Stimulated activated naive CD8-positive, alpha-beta T cell treated with anti-CD3 and anti-CD28 coated beads, Interleukin-15, Interleukin-2, amounts not matched to agents 100 U/mL and 50 U/mL, for 24 hours (primary cell): ENCODE results near the gene RAVER1.

ENCODE experiments used
- ATAC-seq: fragments of 150-1000 bp; cut with Tn5 transposase; one replicate; pipeline ENCODE4 v1.10.0; 2021
- DNase-seq: peaks from one replicate; pipeline ENCODE4 v3.0.0; 2021

Gene RAVER1

DNA sequence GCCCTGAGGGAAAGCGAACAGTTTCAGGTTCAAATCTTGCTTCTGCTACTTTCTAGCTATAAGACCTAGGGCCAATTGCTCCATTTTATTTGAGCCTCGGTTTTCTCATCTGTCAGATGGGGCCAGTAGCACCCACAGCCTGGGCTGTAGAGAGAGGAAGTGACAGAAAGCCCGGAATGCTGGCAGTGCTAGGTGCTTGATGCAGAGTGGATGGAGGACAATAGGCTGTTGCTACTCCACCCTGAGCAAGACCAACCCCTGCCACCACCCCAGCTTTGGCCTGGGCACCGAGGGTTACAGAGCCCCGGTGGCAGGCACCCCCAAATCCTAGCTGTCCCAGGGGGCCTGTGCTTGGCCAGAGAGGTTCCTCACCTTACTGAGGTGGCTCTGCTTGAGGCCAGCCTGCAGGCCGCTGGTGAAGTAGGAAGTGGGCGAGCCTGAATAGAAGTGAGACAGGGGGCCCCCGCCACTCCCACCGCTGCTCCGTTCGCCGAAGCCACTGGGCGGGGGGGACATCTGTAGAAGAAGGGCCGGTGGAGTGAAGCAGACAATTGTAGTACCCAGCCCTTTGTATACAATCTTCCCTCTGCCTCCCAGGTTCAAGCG lies 15.4 kb downstream of the RAVER1 start:
- ATAC-seq: no peak
- no peak for DNase-seq

DNA sequence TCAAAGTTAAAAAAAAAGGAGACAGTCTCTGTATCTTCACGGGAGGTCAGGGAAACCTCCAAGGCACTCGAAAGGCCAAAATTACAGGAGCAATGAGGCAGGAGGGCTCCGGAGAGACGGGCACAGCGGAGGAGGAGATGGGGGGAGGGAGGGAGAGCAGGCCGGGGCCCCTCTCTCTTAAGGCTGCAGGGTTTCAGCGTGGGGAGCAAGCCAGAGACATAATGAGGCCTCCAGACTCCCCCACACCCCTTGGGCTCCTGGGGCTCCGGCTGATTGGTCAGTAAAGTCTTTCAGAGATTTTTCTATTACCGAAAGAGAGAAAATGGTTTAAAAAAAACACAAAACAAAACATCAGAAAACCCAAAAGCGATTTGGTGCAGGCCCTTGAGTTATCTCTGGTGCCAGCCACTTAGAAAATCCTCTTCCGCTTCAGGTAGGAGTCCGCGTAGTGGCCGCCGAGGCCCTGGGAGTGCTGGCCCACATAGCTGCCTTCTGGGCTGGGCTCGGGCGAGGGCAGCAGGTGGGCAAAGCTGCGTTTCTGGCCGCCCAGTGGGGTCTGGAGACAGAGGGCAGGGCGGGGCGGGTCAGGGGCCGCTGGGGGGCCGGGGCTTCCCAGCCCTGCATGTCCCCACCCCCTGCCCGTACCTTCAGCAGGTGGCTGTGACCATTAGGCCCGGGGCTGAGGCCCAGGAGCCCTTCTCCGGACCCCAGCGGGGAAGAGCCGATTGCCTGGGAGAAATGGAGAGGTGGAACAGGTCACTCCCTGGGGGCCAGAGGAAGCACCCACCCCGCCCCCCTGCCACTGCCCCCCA lies 16.1 kb downstream of the RAVER1 start:
- no peak for DNase-seq
- no peak for ATAC-seq

DNA sequence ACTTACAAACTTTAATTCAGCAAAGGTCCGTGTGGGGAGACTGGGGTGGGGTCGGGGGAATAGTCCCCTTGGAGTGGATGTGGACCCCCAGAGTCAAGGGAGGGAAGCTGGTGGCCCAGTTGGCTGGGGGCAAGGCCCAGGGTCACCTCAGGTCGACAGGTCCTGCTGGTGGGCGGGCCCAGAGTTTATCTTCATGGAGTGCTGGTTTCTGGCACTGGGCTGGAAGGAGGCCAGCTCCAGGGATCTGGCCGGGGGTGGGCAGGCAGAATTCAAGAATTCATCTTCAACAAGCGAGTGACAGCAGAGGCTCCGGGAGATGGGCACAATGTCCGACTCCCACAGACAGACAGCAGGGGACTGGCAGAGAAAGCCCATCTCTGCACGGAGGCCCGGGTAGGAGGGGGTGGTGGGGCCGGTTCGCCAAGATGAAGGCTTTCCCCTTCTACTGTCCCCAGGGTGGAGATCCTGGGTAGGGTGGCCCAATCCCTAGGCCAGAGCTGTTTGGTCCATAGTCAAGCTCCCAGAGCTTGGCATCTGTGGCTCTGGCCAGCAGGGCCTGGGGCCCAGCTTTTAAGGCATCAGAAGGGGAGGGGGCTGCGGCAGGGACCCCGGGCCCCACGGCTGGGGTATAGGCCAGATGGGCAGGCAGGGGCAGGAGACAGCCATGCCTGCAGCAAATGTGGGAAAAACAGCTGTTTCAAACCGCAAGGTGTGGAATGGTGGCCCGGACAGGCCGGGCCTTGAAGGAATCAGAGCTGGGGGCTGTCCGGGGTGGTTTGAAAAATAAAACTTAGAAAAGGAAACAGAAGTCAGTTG lies 16.9 kb downstream of the RAVER1 start:
- peak; percentile 9 for ATAC-seq
- no peak for DNase-seq

- ATAC-seq (peak; percentile 83), DNase-seq (peak; percentile 95)
These were observed 17.8 kb downstream of the RAVER1 start, which contains the start of gene FDX2 for GRCh38 chr19:10315335-10316214. FDX2 (minus strand) TSS chr19:10316015; CDS start chr19:10315996, 19 bp downstream.

DNA sequence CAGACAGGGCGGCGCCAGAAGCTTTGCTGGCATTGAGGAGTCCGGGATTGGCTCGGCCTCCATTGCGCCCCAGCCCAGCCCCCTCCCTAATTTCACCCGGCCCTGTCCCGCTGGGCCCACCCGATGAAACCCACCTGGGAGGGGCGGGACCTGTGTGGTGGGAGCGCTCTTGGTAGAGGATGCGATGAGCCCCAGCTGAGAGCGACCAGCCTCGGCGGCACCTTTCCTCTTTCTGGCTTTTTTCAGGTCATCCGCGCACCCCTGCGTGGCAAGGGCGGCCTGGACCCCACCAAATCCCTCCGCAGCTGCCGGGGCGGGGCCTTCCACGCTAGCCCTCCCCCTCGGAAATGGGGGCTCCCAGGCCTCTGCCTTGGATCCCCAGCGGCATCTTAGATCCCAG lies 23.9 kb downstream of the RAVER1 start, which contains the start of gene ZGLP1:
ZGLP1 (minus strand) TSS at position 393 of the 400 bp plus-strand sequence.
- DNase-seq (no peak), ATAC-seq (no peak)

GRCh38 chr19:10306327-10306726 lies 27.0 kb downstream of the RAVER1 start:
- ATAC-seq: no peak
- DNase-seq: no peak

- ATAC-seq (no peak), DNase-seq (peak; percentile 4)
These were observed 28.1 kb downstream of the RAVER1 start for GRCh38 chr19:10305139-10305806.

DNA sequence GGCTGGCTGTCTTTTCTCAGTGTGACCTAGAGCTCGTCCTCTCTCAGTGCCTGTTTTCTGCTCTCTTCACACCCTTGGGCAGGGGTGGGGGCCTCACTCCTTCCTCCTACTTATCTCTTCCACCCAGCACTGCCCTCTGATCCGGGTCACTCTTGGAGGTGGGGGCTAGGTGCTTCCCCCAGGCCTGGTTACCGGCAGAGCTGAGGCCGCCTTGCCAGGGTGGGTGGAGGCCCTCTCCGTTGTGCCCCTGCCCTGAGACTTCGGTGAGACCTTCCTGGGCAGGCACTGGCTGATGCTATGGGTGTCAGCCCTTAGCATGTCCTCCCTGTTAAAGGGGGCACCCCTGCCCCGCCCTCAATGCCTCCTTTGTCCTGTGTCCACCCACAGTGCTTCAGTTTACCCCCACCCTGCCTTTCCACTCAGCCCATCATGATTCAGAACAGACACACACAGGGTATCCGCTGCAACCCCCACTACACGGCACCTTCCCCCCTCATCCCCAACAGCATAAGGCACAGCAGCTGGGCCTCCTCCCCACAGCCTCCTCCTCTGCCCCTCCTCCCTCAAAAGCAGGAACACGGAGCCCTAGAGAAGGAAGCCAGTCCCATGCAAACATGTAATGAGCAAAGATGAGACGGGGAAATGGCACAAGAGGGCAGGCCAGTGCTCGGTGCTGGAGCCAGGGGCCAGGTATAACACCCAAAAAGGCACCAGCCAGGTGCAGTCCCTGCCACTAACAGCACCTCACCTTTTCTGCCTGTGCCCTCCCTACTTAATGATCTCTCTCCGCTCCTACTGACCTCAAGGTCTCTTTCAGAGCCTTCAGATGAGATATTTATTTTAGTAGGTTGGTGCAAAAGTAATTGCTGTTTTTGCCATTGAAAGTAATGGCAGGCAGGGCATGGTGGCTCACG lies 33.5 kb downstream of the RAVER1 start:
- DNase-seq (no peak), ATAC-seq (no peak)

GRCh38 chr19:10295847-10296591 lies 37.3 kb downstream of the RAVER1 start:
- DNase-seq (no peak), ATAC-seq (no peak)

DNA sequence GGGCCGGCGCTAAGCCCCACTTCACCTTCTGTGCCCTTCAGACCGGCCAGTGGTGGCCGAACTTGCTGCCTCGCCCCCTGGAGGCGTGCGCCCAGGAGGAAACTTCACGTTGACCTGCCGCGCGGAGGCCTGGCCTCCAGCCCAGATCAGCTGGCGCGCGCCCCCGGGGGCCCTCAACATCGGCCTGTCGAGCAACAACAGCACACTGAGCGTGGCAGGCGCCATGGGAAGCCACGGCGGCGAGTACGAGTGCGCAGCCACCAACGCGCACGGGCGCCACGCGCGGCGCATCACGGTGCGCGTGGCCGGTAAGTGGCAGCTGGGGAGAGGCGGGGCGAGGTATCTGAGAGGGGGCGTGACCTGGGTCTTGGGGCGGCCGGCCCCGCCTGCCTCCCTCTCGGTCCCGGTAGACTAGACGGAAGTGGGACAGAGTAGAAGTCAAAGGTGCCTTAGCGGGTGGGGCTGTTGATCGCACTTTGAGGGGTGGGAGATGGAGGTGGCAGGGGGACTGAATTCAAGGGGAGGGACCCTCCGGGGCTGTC lies 38.0 kb downstream of the RAVER1 start:
- DNase-seq (peak; percentile 63), ATAC-seq (no peak)

DNA sequence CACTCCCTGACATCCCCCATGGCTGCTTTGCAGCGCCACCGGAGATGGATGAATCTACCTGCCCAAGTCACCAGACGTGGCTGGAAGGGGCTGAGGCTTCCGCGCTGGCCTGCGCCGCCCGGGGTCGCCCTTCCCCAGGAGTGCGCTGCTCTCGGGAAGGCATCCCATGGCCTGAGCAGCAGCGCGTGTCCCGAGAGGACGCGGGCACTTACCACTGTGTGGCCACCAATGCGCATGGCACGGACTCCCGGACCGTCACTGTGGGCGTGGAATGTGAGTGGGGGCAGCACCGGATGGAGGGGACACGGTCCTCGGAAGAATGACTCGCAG lies 39.0 kb downstream of the RAVER1 start:
- ATAC-seq (no peak), DNase-seq (no peak)

DNA sequence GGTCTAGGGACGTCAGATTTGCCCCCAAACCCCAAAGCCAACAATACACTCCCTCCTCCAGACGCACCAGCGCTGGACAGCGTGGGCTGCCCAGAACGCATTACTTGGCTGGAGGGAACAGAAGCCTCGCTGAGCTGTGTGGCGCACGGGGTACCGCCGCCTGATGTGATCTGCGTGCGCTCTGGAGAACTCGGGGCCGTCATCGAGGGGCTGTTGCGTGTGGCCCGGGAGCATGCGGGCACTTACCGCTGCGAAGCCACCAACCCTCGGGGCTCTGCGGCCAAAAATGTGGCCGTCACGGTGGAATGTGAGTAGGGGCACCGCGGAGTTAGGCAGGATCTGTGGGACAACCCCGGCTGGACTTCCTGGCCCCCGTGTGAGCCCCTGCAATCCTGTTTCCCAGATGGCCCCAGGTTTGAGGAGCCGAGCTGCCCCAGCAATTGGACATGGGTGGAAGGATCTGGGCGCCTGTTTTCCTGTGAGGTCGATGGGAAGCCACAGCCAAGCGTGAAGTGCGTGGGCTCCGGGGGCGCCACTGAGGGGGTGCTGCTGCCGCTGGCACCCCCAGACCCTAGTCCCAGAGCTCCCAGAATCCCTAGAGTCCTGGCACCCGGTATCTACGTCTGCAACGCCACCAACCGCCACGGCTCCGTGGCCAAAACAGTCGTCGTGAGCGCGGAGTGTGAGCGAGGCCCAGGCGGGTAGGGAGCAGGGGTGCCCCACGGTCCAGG lies 39.5 kb downstream of the RAVER1 start:
- DNase-seq (no peak), ATAC-seq (no peak)

DNA sequence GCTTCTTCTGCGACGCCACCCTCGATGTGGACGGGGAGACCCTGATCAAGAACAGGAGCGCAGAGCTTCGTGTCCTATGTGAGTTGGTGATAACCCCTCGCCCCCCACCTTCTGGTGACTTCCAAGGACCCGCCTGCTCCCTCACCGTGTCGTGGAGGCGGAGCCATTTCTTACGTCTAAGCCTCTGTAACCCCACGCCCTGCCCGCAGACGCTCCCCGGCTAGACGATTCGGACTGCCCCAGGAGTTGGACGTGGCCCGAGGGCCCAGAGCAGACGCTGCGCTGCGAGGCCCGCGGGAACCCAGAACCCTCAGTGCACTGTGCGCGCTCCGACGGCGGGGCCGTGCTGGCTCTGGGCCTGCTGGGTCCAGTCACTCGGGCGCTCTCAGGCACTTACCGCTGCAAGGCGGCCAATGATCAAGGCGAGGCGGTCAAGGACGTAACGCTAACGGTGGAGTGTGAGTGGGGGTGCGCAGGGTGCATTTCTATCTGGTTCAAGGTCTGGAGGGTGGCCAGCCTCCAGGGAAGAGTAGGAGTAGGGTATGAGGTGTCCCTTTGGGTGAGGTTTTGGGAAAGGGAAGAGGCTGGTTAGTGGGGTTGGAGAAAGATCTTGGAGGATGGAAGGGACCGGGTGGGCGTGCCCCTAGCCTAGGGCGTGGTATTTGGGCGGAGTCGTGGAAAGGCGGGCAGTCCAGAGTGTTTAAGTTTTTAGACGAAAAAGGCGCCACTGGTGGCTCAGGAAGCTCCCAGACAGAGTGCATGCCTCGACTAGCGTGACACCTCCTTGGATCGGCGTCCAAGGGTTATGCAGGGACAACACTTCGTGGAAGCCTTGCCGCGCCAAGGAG lies 40.3 kb downstream of the RAVER1 start:
- DNase-seq (no peak), ATAC-seq (no peak)

- DNase-seq (peak; percentile 88), ATAC-seq (peak; percentile 53)
These were observed 41.0 kb downstream of the RAVER1 start for GRCh38 chr19:10292206-10292788.

DNA sequence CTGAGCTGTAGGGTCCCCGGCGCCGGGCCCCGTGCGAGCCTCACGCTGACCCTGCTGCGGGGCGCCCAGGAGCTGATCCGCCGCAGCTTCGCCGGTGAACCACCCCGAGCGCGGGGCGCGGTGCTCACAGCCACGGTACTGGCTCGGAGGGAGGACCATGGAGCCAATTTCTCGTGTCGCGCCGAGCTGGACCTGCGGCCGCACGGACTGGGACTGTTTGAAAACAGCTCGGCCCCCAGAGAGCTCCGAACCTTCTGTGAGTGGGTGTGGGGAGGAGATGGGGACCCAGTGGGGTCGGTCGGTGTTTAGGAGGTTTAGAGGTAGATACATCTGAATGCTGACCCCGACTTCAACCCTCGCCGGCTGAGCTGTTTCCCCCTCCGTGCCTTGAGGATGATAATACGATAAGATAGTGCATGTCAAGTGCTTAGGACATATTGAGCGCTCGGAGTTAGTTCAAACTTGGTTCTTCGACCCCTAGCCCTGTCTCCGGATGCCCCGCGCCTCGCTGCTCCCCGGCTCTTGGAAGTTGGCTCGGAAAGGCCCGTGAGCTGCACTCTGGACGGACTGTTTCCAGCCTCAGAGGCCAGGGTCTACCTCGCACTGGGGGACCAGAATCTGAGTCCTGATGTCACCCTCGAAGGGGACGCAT lies 41.6 kb downstream of the RAVER1 start:
- ATAC-seq (no peak), DNase-seq (no peak)

GRCh38 chr19:10290876-10291553 lies 42.3 kb downstream of the RAVER1 start:
- DNase-seq (peak; percentile 72), ATAC-seq (peak; percentile 10)
